GM15510 (cell line): ENCODE data around the gene TMEM263.

Experiments used
- POLR2A ChIP-seq: IDR thresholded peaks from 3 replicates; pipeline ENCODE4 v1.6.1; 2011; ENCODE audit warnings: borderline replicate concordance; ENCODE audit not compliant: insufficient read length; ENCODE audit errors: extremely low read depth

The TMEM263 gene

GRCh38 chr12:107019546-107019945 is 63.8 kb downstream of the TMEM263 start:
- no peak for TF ChIP-seq POLR2A
